Neural cell (in vitro differentiated cells): ENCODE measurements around the gene NELL1. TPM values are rescaled to one million over a fixed set of nuclear protein-coding genes. Genes with fewer than 3 reads are reported as not detected.

Experiments
- H2AFZ ChIP-seq: fragments of 200-600, 300-800 bp; sonication (generic), shearing (Covaris generic); 2 replicates; pipeline ENCODE4 v1.6.0; 2014; ENCODE audit warnings: low read depth, mild to moderate bottlenecking, antibody characterized with exemption, low read length, moderate library complexity
- H3F3A ChIP-seq: fragments of 200-600 bp; shearing (Covaris generic); 2 replicates; pipeline ENCODE4 v1.6.1; 2016; ENCODE audit warnings: mild to moderate bottlenecking, moderate library complexity, mixed read lengths, antibody characterized with exemption, low read length; ENCODE audit not compliant: insufficient read depth, poor library complexity, severe bottlenecking
- H3K27ac ChIP-seq: fragments of 200-600, 300-800 bp; sonication (generic), shearing (Covaris generic); 2 replicates; pipeline ENCODE4 v1.5.1; 2014; ENCODE audit warnings: mild to moderate bottlenecking, low read length, moderate library complexity
- H3K27me3 ChIP-seq: fragments of 300-800, 200-600 bp; sonication (generic), shearing (Covaris generic); 2 replicates; pipeline ENCODE4 v1.6.0; 2014; ENCODE audit warnings: mild to moderate bottlenecking, low read depth, low read length, moderate library complexity; ENCODE audit not compliant: insufficient read depth
- H3K36me3 ChIP-seq: fragments of 300-800, 200-600 bp; sonication (generic), shearing (Covaris generic); 2 replicates; pipeline ENCODE4 v1.5.1; 2014; ENCODE audit warnings: mild to moderate bottlenecking, antibody characterized with exemption, low read length, moderate library complexity; ENCODE audit not compliant: insufficient read depth
- H3K4me2 ChIP-seq: fragments of 300-800, 200-600 bp; sonication (generic), shearing (Covaris generic); 2 replicates; pipeline ENCODE4 v1.6.0; 2014; ENCODE audit warnings: mild to moderate bottlenecking, low read length
- H3K4me3 ChIP-seq: fragments of 300-800, 200-600 bp; sonication (generic), shearing (Covaris generic); 2 replicates; pipeline ENCODE4 v1.5.1; 2014; ENCODE audit warnings: mild to moderate bottlenecking, low read length, moderate library complexity
- H3K79me2 ChIP-seq: fragments of 200-600 bp; shearing (Covaris generic); replicated peaks from 2 replicates; pipeline ENCODE4 v1.6.0; 2014; ENCODE audit warnings: mild to moderate bottlenecking, low read length, moderate library complexity; ENCODE audit not compliant: insufficient read depth
- H3K9ac ChIP-seq: fragments of 300-800, 200-600 bp; sonication (generic), shearing (Covaris generic); 2 replicates; pipeline ENCODE4 v1.6.1; 2016; ENCODE audit warnings: mild to moderate bottlenecking, low read length, mixed read lengths
- H3K9me2 ChIP-seq: fragments of 200-600 bp; shearing (Covaris generic); 2 replicates; pipeline ENCODE4 v1.6.1; 2016; ENCODE audit warnings: mild to moderate bottlenecking, low read length, mixed read lengths; ENCODE audit not compliant: insufficient read depth
- H3K9me3 ChIP-seq: fragments of 200-600, 300-800 bp; sonication (generic), shearing (Covaris generic); 2 replicates; pipeline ENCODE4 v1.6.1; 2016; ENCODE audit warnings: mild to moderate bottlenecking, mixed run types, low read length, moderate library complexity, mixed read lengths
- H4K20me1 ChIP-seq: fragments of 200-600 bp; shearing (Covaris generic); 2 replicates; pipeline ENCODE4 v1.6.1; 2016; ENCODE audit warnings: mild to moderate bottlenecking, mixed run types; ENCODE audit not compliant: insufficient read depth
- CTCF ChIP-seq: fragments of 450-650 bp; IDR thresholded peaks from 2 replicates; pipeline ENCODE4 v1.5.1; 2014; ENCODE audit warnings: antibody characterized with exemption, mild to moderate bottlenecking, moderate library complexity; ENCODE audit not compliant: poor library complexity, severe bottlenecking
- EP300 ChIP-seq: fragments of 450-650 bp; conservative IDR thresholded peaks from 2 replicates; pipeline ENCODE4 v1.6.1; 2014; ENCODE audit warnings: antibody characterized with exemption, mild to moderate bottlenecking, moderate library complexity; ENCODE audit not compliant: poor library complexity, severe bottlenecking
- EZH2 ChIP-seq: fragments of 200-600, 300-800 bp; shearing (Covaris generic), sonication (generic); IDR thresholded peaks from 2 replicates; pipeline ENCODE4 v1.6.1; 2014; ENCODE audit warnings: antibody characterized with exemption, low read length, borderline replicate concordance, mild to moderate bottlenecking; ENCODE audit not compliant: insufficient read depth, poor library complexity, severe bottlenecking
- MXI1 ChIP-seq: fragments of 450-650 bp; conservative IDR thresholded peaks from 2 replicates; pipeline ENCODE4 v1.6.1; 2014; ENCODE audit warnings: antibody characterized with exemption, mild to moderate bottlenecking; ENCODE audit not compliant: poor library complexity, severe bottlenecking
- POLR2AphosphoS5 ChIP-seq: IDR thresholded peaks from 2 replicates; pipeline ENCODE4 v1.6.1; 2012
- RAD21 ChIP-seq: fragments of 450-650 bp; conservative IDR thresholded peaks from 2 replicates; pipeline ENCODE4 v1.6.1; 2014; ENCODE audit warnings: antibody characterized with exemption, mild to moderate bottlenecking, moderate library complexity
- REST ChIP-seq: IDR thresholded peaks from 2 replicates; pipeline ENCODE4 v1.6.1; 2012; ENCODE audit warnings: borderline replicate concordance
- SMC3 ChIP-seq: fragments of 450-650 bp; conservative IDR thresholded peaks from 2 replicates; pipeline ENCODE4 v1.6.1; 2014; ENCODE audit warnings: antibody characterized with exemption, mild to moderate bottlenecking, moderate library complexity; ENCODE audit not compliant: poor library complexity
- TAF1 ChIP-seq: IDR thresholded peaks from 2 replicates; pipeline ENCODE4 v1.6.1; 2012; ENCODE audit warnings: low read depth
- polyA plus RNA-seq: library from polyadenylated mRNA; depleted of rRNA; stranded (reverse); fragments of >200 nt; gene quantifications from 2 replicates; pipeline ENCODE4 v1.2.3, GENCODE V29; 2014

The NELL1 gene
- polyA plus RNA-seq, 1 donor from 2014 or later = 70.4 TPM

- Histone ChIP-seq H3K27me3 (no peaks in the 10 kb centered on the region), H3K36me3 (no peaks in the 10 kb centered on the region), H3K4me3 (no peak overlapping the region), H3K9me3 (no peaks in the 10 kb centered on the region), H4K20me1 (no peaks in the 10 kb centered on the region), H3F3A (no peaks in the 10 kb centered on the region), H3K27ac (no peak overlapping the region), H3K9ac (no peak overlapping the region), H3K9me2 (no peaks in the 10 kb centered on the region), H3K79me2 (no peaks in the 10 kb centered on the region), H3K4me2 (no peak overlapping the region), H2AFZ (no peak overlapping the region)
- TF ChIP-seq CTCF (no peak), MXI1 (no peak), EP300 (no peak), POLR2AphosphoS5 (no peak), EZH2 (no peak), SMC3 (no peak), TAF1 (no peak), RAD21 (no peak), REST (no peak)
Measured at GRCh38 chr11:20874358-20874757, 205.0 kb downstream of the NELL1 start.

GRCh38 chr11:20875889-20876288, 206.5 kb downstream of the NELL1 start:
- Histone ChIP-seq H4K20me1 (no peaks in the 10 kb centered on the region), H3K36me3 (no peaks in the 10 kb centered on the region), H3K27me3 (no peaks in the 10 kb centered on the region), H2AFZ (no peak overlapping the region), H3K4me2 (no peak overlapping the region), H3F3A (no peaks in the 10 kb centered on the region), H3K79me2 (no peaks in the 10 kb centered on the region), H3K9ac (no peak overlapping the region), H3K9me2 (no peaks in the 10 kb centered on the region), H3K27ac (no peak overlapping the region), H3K9me3 (no peaks in the 10 kb centered on the region), H3K4me3 (no peak overlapping the region)
- TF ChIP-seq CTCF = no peak
- TF ChIP-seq POLR2AphosphoS5 = no peak
- no peak for TF ChIP-seq TAF1
- TF ChIP-seq SMC3 = no peak
- TF ChIP-seq REST = no peak
- no peak for TF ChIP-seq EZH2
- no peak for TF ChIP-seq RAD21
- no peak for TF ChIP-seq EP300
- TF ChIP-seq MXI1 = no peak
